GM21447 (cell line): Measurements from ENCODE around the gene SLC15A3.

Source experiments
- ATAC-seq: cut with Tn5 transposase; IDR thresholded peaks from one replicate; pipeline ENCODE4 v1.9.1; 2021; ENCODE audit not compliant: unreplicated experiment

The SLC15A3 gene

GRCh38 chr11:60899046-60899936 is 52.7 kb downstream of the SLC15A3 start:
- no peak for ATAC-seq

GRCh38 chr11:60897496-60897895 is 54.5 kb downstream of the SLC15A3 start:
- no peak for ATAC-seq

- no peak for ATAC-seq
These were observed 56.3 kb downstream of the SLC15A3 start for GRCh38 chr11:60895687-60896086.

- ATAC-seq, result no peak
These were observed 60.8 kb downstream of the SLC15A3 start for GRCh38 chr11:60891103-60891741.

GRCh38 chr11:60890696-60891095 is 61.3 kb downstream of the SLC15A3 start:
- ATAC-seq, result no peak

- ATAC-seq, result no peak
These were observed 62.1 kb downstream of the SLC15A3 start for GRCh38 chr11:60889869-60890311.

GRCh38 chr11:60887556-60887955 is 64.4 kb downstream of the SLC15A3 start:
- peak; percentile 66 for ATAC-seq
